Neural cell (in vitro differentiated cells): ENCODE results near the gene NGFR. TPM values are rescaled to one million over a fixed set of nuclear protein-coding genes. Genes with fewer than 3 reads are reported as not detected.

Source experiments
- H2AFZ ChIP-seq: fragments of 200-600, 300-800 bp; sonication (generic), shearing (Covaris generic); 2 replicates; pipeline ENCODE4 v1.6.0; 2014; ENCODE audit warnings: low read depth, mild to moderate bottlenecking, antibody characterized with exemption, low read length, moderate library complexity
- H3F3A ChIP-seq: fragments of 200-600 bp; shearing (Covaris generic); 2 replicates; pipeline ENCODE4 v1.6.1; 2016; ENCODE audit warnings: mild to moderate bottlenecking, moderate library complexity, mixed read lengths, antibody characterized with exemption, low read length; ENCODE audit not compliant: insufficient read depth, poor library complexity, severe bottlenecking
- H3K27ac ChIP-seq: fragments of 200-600, 300-800 bp; sonication (generic), shearing (Covaris generic); 2 replicates; pipeline ENCODE4 v1.5.1; 2014; ENCODE audit warnings: mild to moderate bottlenecking, low read length, moderate library complexity
- H3K27me3 ChIP-seq: fragments of 300-800, 200-600 bp; sonication (generic), shearing (Covaris generic); 2 replicates; pipeline ENCODE4 v1.6.0; 2014; ENCODE audit warnings: mild to moderate bottlenecking, low read depth, low read length, moderate library complexity; ENCODE audit not compliant: insufficient read depth
- H3K36me3 ChIP-seq: fragments of 300-800, 200-600 bp; sonication (generic), shearing (Covaris generic); 2 replicates; pipeline ENCODE4 v1.5.1; 2014; ENCODE audit warnings: mild to moderate bottlenecking, antibody characterized with exemption, low read length, moderate library complexity; ENCODE audit not compliant: insufficient read depth
- H3K4me2 ChIP-seq: fragments of 300-800, 200-600 bp; sonication (generic), shearing (Covaris generic); 2 replicates; pipeline ENCODE4 v1.6.0; 2014; ENCODE audit warnings: mild to moderate bottlenecking, low read length
- H3K4me3 ChIP-seq: fragments of 300-800, 200-600 bp; sonication (generic), shearing (Covaris generic); 2 replicates; pipeline ENCODE4 v1.5.1; 2014; ENCODE audit warnings: mild to moderate bottlenecking, low read length, moderate library complexity
- H3K79me2 ChIP-seq: fragments of 200-600 bp; shearing (Covaris generic); replicated peaks from 2 replicates; pipeline ENCODE4 v1.6.0; 2014; ENCODE audit warnings: mild to moderate bottlenecking, low read length, moderate library complexity; ENCODE audit not compliant: insufficient read depth
- H3K9ac ChIP-seq: fragments of 300-800, 200-600 bp; sonication (generic), shearing (Covaris generic); 2 replicates; pipeline ENCODE4 v1.6.1; 2016; ENCODE audit warnings: mild to moderate bottlenecking, low read length, mixed read lengths
- H3K9me2 ChIP-seq: fragments of 200-600 bp; shearing (Covaris generic); 2 replicates; pipeline ENCODE4 v1.6.1; 2016; ENCODE audit warnings: mild to moderate bottlenecking, low read length, mixed read lengths; ENCODE audit not compliant: insufficient read depth
- H3K9me3 ChIP-seq: fragments of 200-600, 300-800 bp; sonication (generic), shearing (Covaris generic); 2 replicates; pipeline ENCODE4 v1.6.1; 2016; ENCODE audit warnings: mild to moderate bottlenecking, mixed run types, low read length, moderate library complexity, mixed read lengths
- H4K20me1 ChIP-seq: fragments of 200-600 bp; shearing (Covaris generic); 2 replicates; pipeline ENCODE4 v1.6.1; 2016; ENCODE audit warnings: mild to moderate bottlenecking, mixed run types; ENCODE audit not compliant: insufficient read depth
- CTCF ChIP-seq: fragments of 450-650 bp; IDR thresholded peaks from 2 replicates; pipeline ENCODE4 v1.5.1; 2014; ENCODE audit warnings: antibody characterized with exemption, mild to moderate bottlenecking, moderate library complexity; ENCODE audit not compliant: poor library complexity, severe bottlenecking
- EP300 ChIP-seq: fragments of 450-650 bp; conservative IDR thresholded peaks from 2 replicates; pipeline ENCODE4 v1.6.1; 2014; ENCODE audit warnings: antibody characterized with exemption, mild to moderate bottlenecking, moderate library complexity; ENCODE audit not compliant: poor library complexity, severe bottlenecking
- EZH2 ChIP-seq: fragments of 200-600, 300-800 bp; shearing (Covaris generic), sonication (generic); IDR thresholded peaks from 2 replicates; pipeline ENCODE4 v1.6.1; 2014; ENCODE audit warnings: antibody characterized with exemption, low read length, borderline replicate concordance, mild to moderate bottlenecking; ENCODE audit not compliant: insufficient read depth, poor library complexity, severe bottlenecking
- MXI1 ChIP-seq: fragments of 450-650 bp; conservative IDR thresholded peaks from 2 replicates; pipeline ENCODE4 v1.6.1; 2014; ENCODE audit warnings: antibody characterized with exemption, mild to moderate bottlenecking; ENCODE audit not compliant: poor library complexity, severe bottlenecking
- POLR2AphosphoS5 ChIP-seq: IDR thresholded peaks from 2 replicates; pipeline ENCODE4 v1.6.1; 2012
- RAD21 ChIP-seq: fragments of 450-650 bp; conservative IDR thresholded peaks from 2 replicates; pipeline ENCODE4 v1.6.1; 2014; ENCODE audit warnings: antibody characterized with exemption, mild to moderate bottlenecking, moderate library complexity
- REST ChIP-seq: IDR thresholded peaks from 2 replicates; pipeline ENCODE4 v1.6.1; 2012; ENCODE audit warnings: borderline replicate concordance
- SMC3 ChIP-seq: fragments of 450-650 bp; conservative IDR thresholded peaks from 2 replicates; pipeline ENCODE4 v1.6.1; 2014; ENCODE audit warnings: antibody characterized with exemption, mild to moderate bottlenecking, moderate library complexity; ENCODE audit not compliant: poor library complexity
- TAF1 ChIP-seq: IDR thresholded peaks from 2 replicates; pipeline ENCODE4 v1.6.1; 2012; ENCODE audit warnings: low read depth
- polyA plus RNA-seq: library from polyadenylated mRNA; depleted of rRNA; stranded (reverse); fragments of >200 nt; gene quantifications from 2 replicates; pipeline ENCODE4 v1.2.3, GENCODE V29; 2014

The NGFR gene
- polyA plus RNA-seq, 1 donor from 2014 or later, result 3.6 TPM

- H3K4me2 ChIP-seq, result no peak overlapping the region
- no peaks in the 10 kb centered on the region for H4K20me1 ChIP-seq
- H3K79me2 ChIP-seq, result no peaks in the 10 kb centered on the region
- no peaks in the 10 kb centered on the region for H3K27me3 ChIP-seq
- no peaks in the 10 kb centered on the region for H3K9me3 ChIP-seq
- no peak overlapping the region for H3K4me3 ChIP-seq
- H3K27ac ChIP-seq, result no peak overlapping the region
- no peaks in the 10 kb centered on the region for H3K36me3 ChIP-seq
- no peaks in the 10 kb centered on the region for H3F3A ChIP-seq
- H2AFZ ChIP-seq, result no peak overlapping the region
- no peak for TF ChIP-seq CTCF
- no peak for TF ChIP-seq EZH2
- no peak for TF ChIP-seq POLR2AphosphoS5
- no peak for TF ChIP-seq RAD21
- TF ChIP-seq MXI1, result no peak
- no peak for TF ChIP-seq SMC3
- no peak for TF ChIP-seq REST
- no peak for TF ChIP-seq TAF1
- no peak for TF ChIP-seq EP300
- no peaks in the 10 kb centered on the region for H3K9me2 ChIP-seq
- H3K9ac ChIP-seq, result no peak overlapping the region
Observed at GRCh38 chr17:49514071-49514721, 19.1 kb downstream of the NGFR start.

- TF ChIP-seq SMC3 (no peak), TAF1 (no peak), POLR2AphosphoS5 (no peak), CTCF (no peak), REST (no peak), RAD21 (no peak), EZH2 (no peak), MXI1 (no peak)
- Histone ChIP-seq H2AFZ (no peak overlapping the region), H3K27me3 (no peaks in the 10 kb centered on the region), H3K4me2 (no peak overlapping the region), H3K9me3 (no peaks in the 10 kb centered on the region), H3K79me2 (no peaks in the 10 kb centered on the region), H3K4me3 (no peak overlapping the region), H3K36me3 (no peaks in the 10 kb centered on the region), H3F3A (no peaks in the 10 kb centered on the region), H3K9me2 (no peaks in the 10 kb centered on the region), H3K9ac (no peak overlapping the region), H4K20me1 (no peaks in the 10 kb centered on the region), H3K27ac (no peak overlapping the region)
Observed at GRCh38 chr17:49515196-49515770, 20.2 kb downstream of the NGFR start.
